DND-41 (cell line): ENCODE measurements around the gene ATP13A4.

Experiments
- EZH2 ChIP-seq: IDR thresholded peaks from 3 replicates; pipeline ENCODE4 v1.6.1; 2012; ENCODE audit warnings: borderline replicate concordance, low read depth, mild to moderate bottlenecking, moderate library complexity, low read length, inconsistent platforms; ENCODE audit not compliant: severe bottlenecking
- TF ChIP-seq, protein P1 (sequence below): IDR thresholded peaks from 2 replicates; pipeline ENCODE4 v1.5.1; 2012; ENCODE audit warnings: borderline replicate concordance, low read length, moderate library complexity, mild to moderate bottlenecking; ENCODE audit not compliant: poor library complexity, severe bottlenecking; ENCODE audit errors: extremely low read depth

DNA sequence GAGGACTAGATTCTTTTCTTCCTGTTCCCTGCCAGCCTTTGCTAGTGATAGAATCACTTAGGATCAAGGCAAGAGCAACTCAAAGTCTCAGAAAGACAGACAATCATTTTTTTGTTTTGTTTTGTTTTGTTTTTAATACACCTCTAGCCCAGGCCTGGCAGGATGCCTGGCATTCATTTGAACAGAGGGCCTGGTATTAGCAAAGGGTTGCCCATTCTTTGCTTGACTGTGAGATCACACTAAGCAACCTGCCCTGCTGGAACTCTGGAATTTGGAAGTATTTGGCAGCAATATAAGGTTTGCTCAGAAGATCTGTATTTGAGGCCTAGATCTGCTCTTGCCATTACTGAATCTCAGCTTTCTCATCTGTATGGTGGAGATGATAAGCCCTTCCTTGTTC is 154.4 kb downstream of the ATP13A4 start:
- TF ChIP-seq, protein P1, sequence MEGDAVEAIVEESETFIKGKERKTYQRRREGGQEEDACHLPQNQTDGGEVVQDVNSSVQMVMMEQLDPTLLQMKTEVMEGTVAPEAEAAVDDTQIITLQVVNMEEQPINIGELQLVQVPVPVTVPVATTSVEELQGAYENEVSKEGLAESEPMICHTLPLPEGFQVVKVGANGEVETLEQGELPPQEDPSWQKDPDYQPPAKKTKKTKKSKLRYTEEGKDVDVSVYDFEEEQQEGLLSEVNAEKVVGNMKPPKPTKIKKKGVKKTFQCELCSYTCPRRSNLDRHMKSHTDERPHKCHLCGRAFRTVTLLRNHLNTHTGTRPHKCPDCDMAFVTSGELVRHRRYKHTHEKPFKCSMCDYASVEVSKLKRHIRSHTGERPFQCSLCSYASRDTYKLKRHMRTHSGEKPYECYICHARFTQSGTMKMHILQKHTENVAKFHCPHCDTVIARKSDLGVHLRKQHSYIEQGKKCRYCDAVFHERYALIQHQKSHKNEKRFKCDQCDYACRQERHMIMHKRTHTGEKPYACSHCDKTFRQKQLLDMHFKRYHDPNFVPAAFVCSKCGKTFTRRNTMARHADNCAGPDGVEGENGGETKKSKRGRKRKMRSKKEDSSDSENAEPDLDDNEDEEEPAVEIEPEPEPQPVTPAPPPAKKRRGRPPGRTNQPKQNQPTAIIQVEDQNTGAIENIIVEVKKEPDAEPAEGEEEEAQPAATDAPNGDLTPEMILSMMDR = no peak
- no peak for TF ChIP-seq EZH2
